Smooth muscle cell (in vitro differentiated cells): ENCODE data around the gene AGXT2. TPM values are rescaled to one million over a fixed set of nuclear protein-coding genes. Genes with fewer than 3 reads are reported as not detected.

Source experiments
- DNase-seq: peaks from one replicate; lab custom pipeline; 2025; ENCODE audit not compliant: unreplicated experiment; lab: John Stamatoyannopoulos, UW
- H2AFZ ChIP-seq: fragments of 200-600 bp; sonication (generic); 2 replicates; pipeline ENCODE4 v1.6.0; 2016; ENCODE audit warnings: antibody characterized with exemption, low read depth, mild to moderate bottlenecking
- H3F3A ChIP-seq: fragments of 200-600 bp; sonication (generic); 2 replicates; pipeline ENCODE4 v1.6.0; 2017; ENCODE audit warnings: antibody characterized with exemption, low read depth
- H3K27ac ChIP-seq: fragments of 200-600 bp; sonication (generic); 2 replicates; pipeline ENCODE4 v1.5.1; 2016; ENCODE audit warnings: low read depth, mild to moderate bottlenecking
- H3K27me3 ChIP-seq: fragments of 200-600 bp; sonication (generic); 2 replicates; pipeline ENCODE4 v1.6.1; 2016; ENCODE audit warnings: low read depth, mild to moderate bottlenecking
- H3K36me3 ChIP-seq: fragments of 200-600 bp; sonication (generic); 2 replicates; pipeline ENCODE4 v1.5.1; 2016; ENCODE audit warnings: low read depth
- H3K4me1 ChIP-seq: fragments of 200-600 bp; sonication (generic); 2 replicates; pipeline ENCODE4 v1.5.1; 2016; ENCODE audit warnings: low read depth
- H3K4me2 ChIP-seq: fragments of 200-600 bp; sonication (generic); 2 replicates; pipeline ENCODE4 v1.6.0; 2016; ENCODE audit warnings: mild to moderate bottlenecking
- H3K4me3 ChIP-seq: fragments of 200-600 bp; sonication (generic); 2 replicates; pipeline ENCODE4 v1.5.1; 2016; ENCODE audit warnings: mild to moderate bottlenecking
- H3K79me2 ChIP-seq: fragments of 200-600 bp; sonication (generic); 2 replicates; pipeline ENCODE4 v1.6.0; 2016; ENCODE audit warnings: low read depth, mild to moderate bottlenecking
- H3K9ac ChIP-seq: fragments of 200-600 bp; sonication (generic); 2 replicates; pipeline ENCODE4 v1.6.0; 2016; ENCODE audit warnings: low read depth
- H3K9me3 ChIP-seq: fragments of 200-600 bp; sonication (generic); replicated peaks from 2 replicates; pipeline ENCODE4 v1.5.1; 2016; ENCODE audit warnings: low read depth
- H4K20me1 ChIP-seq: fragments of 200-600 bp; sonication (generic); 2 replicates; pipeline ENCODE4 v1.6.0; 2016; ENCODE audit warnings: low read depth
- CTCF ChIP-seq: fragments of 200-600 bp; sonication (generic); IDR thresholded peaks from 2 replicates; pipeline ENCODE4 v1.5.1; 2017; ENCODE audit warnings: borderline replicate concordance, mild to moderate bottlenecking, antibody characterized with exemption; ENCODE audit not compliant: insufficient read depth, poor library complexity, severe bottlenecking
- whole genome bisulfite sequencing: methylation state at CpG from one replicate; pipeline ENCODE4 v1.1.7; 2016; ENCODE audit warnings: low lambda C conversion rate; 5-methylcytosine and 5-hydroxymethylcytosine counted together
- polyA plus RNA-seq: library from polyadenylated mRNA; unstranded; fragments of >200 nt; fragmentation: Nextera tagmentation; extraction: Ambion mirVana; gene quantifications from 2 replicates; pipeline ENCODE4 v1.2.1, GENCODE V29; 2016
- total RNA-seq: library from RNA; depleted of rRNA; stranded (reverse); fragments of >200 nt; gene quantifications from 2 replicates; pipeline ENCODE4 v1.2.3, GENCODE V29; 2014

AGXT2 gene
- total and polyA plus RNA-seq, 2 experiments from 2014 or later, result not detected

GRCh38 chr5:35082530-35082929 is 34.8 kb upstream of the AGXT2 start:
- Histone ChIP-seq H3K4me3 (no peak overlapping the region), H3K27me3 (no peaks in the 10 kb centered on the region), H3K79me2 (no peaks in the 10 kb centered on the region), H3K4me1 (no peaks in the 10 kb centered on the region), H3K36me3 (no peaks in the 10 kb centered on the region), H3K9ac (no peak overlapping the region), H3K27ac (no peak overlapping the region), H4K20me1 (no peaks in the 10 kb centered on the region), H3F3A (no peaks in the 10 kb centered on the region), H2AFZ (no peak overlapping the region), H3K9me3 (no peaks in the 10 kb centered on the region), H3K4me2 (no peak overlapping the region)
- no peak for DNase-seq
- no peak for TF ChIP-seq CTCF
- WGBS, result 92% methylated on average over 3 of the region's 3 CpGs

- Histone ChIP-seq H3K27me3 (no peaks in the 10 kb centered on the region), H3K9ac (no peak overlapping the region), H3K79me2 (no peaks in the 10 kb centered on the region), H4K20me1 (no peaks in the 10 kb centered on the region), H3K4me3 (no peak overlapping the region), H3K27ac (no peak overlapping the region), H3K4me2 (no peak overlapping the region), H3F3A (no peaks in the 10 kb centered on the region), H3K9me3 (no peaks in the 10 kb centered on the region), H2AFZ (no peak overlapping the region), H3K4me1 (no peaks in the 10 kb centered on the region), H3K36me3 (no peaks in the 10 kb centered on the region)
- no peak for DNase-seq
- 93% methylated on average over 6 of the region's 6 CpGs for WGBS
- no peak for TF ChIP-seq CTCF
Observed at GRCh38 chr5:35081134-35081533, 33.4 kb upstream of the AGXT2 start.

GRCh38 chr5:35073160-35073559 is 25.4 kb upstream of the AGXT2 start:
- no peak overlapping the region for H3K4me3 ChIP-seq
- H3K27me3 ChIP-seq, result no peaks in the 10 kb centered on the region
- H3K36me3 ChIP-seq, result no peaks in the 10 kb centered on the region
- H3K27ac ChIP-seq, result no peak overlapping the region
- no peak for DNase-seq
- no peak overlapping the region for H3K4me2 ChIP-seq
- H3K79me2 ChIP-seq, result no peaks in the 10 kb centered on the region
- no peaks in the 10 kb centered on the region for H3F3A ChIP-seq
- H2AFZ ChIP-seq, result no peak overlapping the region
- H4K20me1 ChIP-seq, result no peaks in the 10 kb centered on the region
- no peaks in the 10 kb centered on the region for H3K4me1 ChIP-seq
- no peak for TF ChIP-seq CTCF
- H3K9me3 ChIP-seq, result no peaks in the 10 kb centered on the region
- 94% methylated on average over 4 of the region's 4 CpGs for WGBS
- H3K9ac ChIP-seq, result no peak overlapping the region

GRCh38 chr5:35069188-35069587 is 21.4 kb upstream of the AGXT2 start:
- Histone ChIP-seq H4K20me1 (no peaks in the 10 kb centered on the region), H3K27ac (no peak overlapping the region), H3K36me3 (no peaks in the 10 kb centered on the region), H3K79me2 (no peaks in the 10 kb centered on the region), H3F3A (no peaks in the 10 kb centered on the region), H3K4me2 (no peak overlapping the region), H3K9me3 (no peaks in the 10 kb centered on the region), H3K9ac (no peak overlapping the region), H3K4me1 (no peaks in the 10 kb centered on the region), H2AFZ (no peak overlapping the region), H3K4me3 (no peak overlapping the region), H3K27me3 (no peaks in the 10 kb centered on the region)
- WGBS, result 92% methylated on average over 1 of the region's 1 CpG
- DNase-seq, result no peak
- TF ChIP-seq CTCF, result no peak
